HEK293 (cell line): Measurements from ENCODE around the gene C11orf98.
A peak's percentile ranks its signal among the peaks of the same experiment; 100 is the strongest.

Experiments
- BCL11A ChIP-seq: fragments of 450-650 bp; formaldehyde crosslinking; IDR thresholded peaks from 2 replicates; pipeline ENCODE4 v1.5.1; 2016; ENCODE audit warnings: low read depth, missing biosample characterization, missing genetic modification characterization
- ELK4 ChIP-seq: IDR thresholded peaks from 2 replicates; pipeline ENCODE4 v1.6.1; 2011; ENCODE audit warnings: mild to moderate bottlenecking, low read depth, low read length, borderline replicate concordance
- GFI1B ChIP-seq: fragments of 450-650 bp; formaldehyde crosslinking; IDR thresholded peaks from 2 replicates; pipeline ENCODE4 v1.5.1; 2016; ENCODE audit warnings: missing biosample characterization, missing genetic modification characterization
- GLIS2 ChIP-seq: fragments of 450-650 bp; formaldehyde crosslinking; IDR thresholded peaks from 2 replicates; pipeline ENCODE4 v1.5.1; 2016; ENCODE audit warnings: missing biosample characterization, missing genetic modification characterization
- HIC1 ChIP-seq: fragments of 450-650 bp; formaldehyde crosslinking; IDR thresholded peaks from 2 replicates; pipeline ENCODE4 v1.5.1; 2016; ENCODE audit warnings: missing biosample characterization, missing genetic modification characterization
- HOXC10 ChIP-seq: sonication (generic); formaldehyde crosslinking; IDR thresholded peaks from 2 replicates; pipeline ENCODE4 v1.8.1; 2023; ENCODE audit warnings: mild to moderate bottlenecking, missing genetic modification reagents
- SCRT1 ChIP-seq: fragments of 450-650 bp; formaldehyde crosslinking; IDR thresholded peaks from 2 replicates; pipeline ENCODE4 v1.5.1; 2016; ENCODE audit warnings: missing biosample characterization, missing genetic modification characterization, borderline replicate concordance
- SP7 ChIP-seq: fragments of 450-650 bp; formaldehyde crosslinking; IDR thresholded peaks from 2 replicates; pipeline ENCODE4 v1.5.1; 2016; ENCODE audit warnings: missing biosample characterization, missing genetic modification characterization
- TCF7L2 ChIP-seq: IDR thresholded peaks from 2 replicates; pipeline ENCODE4 v1.6.1; 2011; ENCODE audit warnings: low read depth, mild to moderate bottlenecking, inconsistent platforms, low read length, moderate library complexity, borderline replicate concordance
- YY2 ChIP-seq: fragments of 450-650 bp; formaldehyde crosslinking; IDR thresholded peaks from 2 replicates; pipeline ENCODE4 v1.5.1; 2016; ENCODE audit warnings: missing biosample characterization, missing genetic modification characterization
- ZBTB48 ChIP-seq: fragments of 450-650 bp; formaldehyde crosslinking; IDR thresholded peaks from 2 replicates; pipeline ENCODE4 v1.5.1; 2016; ENCODE audit warnings: missing biosample characterization, missing genetic modification characterization
- ZBTB8A ChIP-seq: fragments of 450-650 bp; formaldehyde crosslinking; IDR thresholded peaks from 2 replicates; pipeline ENCODE4 v1.5.1; 2016; ENCODE audit warnings: missing biosample characterization, missing genetic modification characterization
- ZFHX2 ChIP-seq: fragments of 450-650 bp; formaldehyde crosslinking; conservative IDR thresholded peaks from 2 replicates; pipeline ENCODE4 v1.5.1; 2016; ENCODE audit warnings: missing biosample characterization, missing genetic modification characterization
- ZNF133 ChIP-seq: fragments of 450-650 bp; formaldehyde crosslinking; IDR thresholded peaks from 2 replicates; pipeline ENCODE4 v1.5.1; 2016; ENCODE audit warnings: missing biosample characterization, missing genetic modification characterization
- ZNF16 ChIP-seq: fragments of 450-650 bp; formaldehyde crosslinking; IDR thresholded peaks from 2 replicates; pipeline ENCODE4 v1.5.1; 2016; ENCODE audit warnings: low read depth, missing biosample characterization, missing genetic modification characterization
- ZNF174 ChIP-seq: fragments of 450-650 bp; formaldehyde crosslinking; IDR thresholded peaks from 2 replicates; pipeline ENCODE4 v1.5.0; 2017; ENCODE audit warnings: missing biosample characterization, mild to moderate bottlenecking, missing genetic modification characterization
- ZNF175 ChIP-seq: fragments of 450-650 bp; formaldehyde crosslinking; IDR thresholded peaks from 2 replicates; pipeline ENCODE4 v1.5.1; 2016; ENCODE audit warnings: missing biosample characterization, missing genetic modification characterization
- ZNF184 ChIP-seq: fragments of 450-650 bp; IDR thresholded peaks from 2 replicates; pipeline ENCODE4 v1.5.1; 2018; ENCODE audit warnings: missing biosample characterization, mild to moderate bottlenecking, missing genetic modification characterization
- ZNF202 ChIP-seq: fragments of 450-650 bp; formaldehyde crosslinking; IDR thresholded peaks from 2 replicates; pipeline ENCODE4 v1.5.1; 2016; ENCODE audit warnings: missing biosample characterization, missing genetic modification characterization, borderline replicate concordance
- ZNF211 ChIP-seq: fragments of 450-650 bp; formaldehyde crosslinking; IDR thresholded peaks from 2 replicates; pipeline ENCODE4 v1.5.1; 2016; ENCODE audit warnings: low read depth, missing biosample characterization, missing genetic modification characterization
- ZNF221 ChIP-seq: fragments of 450-650 bp; formaldehyde crosslinking; IDR thresholded peaks from 2 replicates; pipeline ENCODE4 v1.5.1; 2017; ENCODE audit warnings: missing biosample characterization, missing genetic modification characterization, borderline replicate concordance
- ZNF266 ChIP-seq: fragments of 450-650 bp; formaldehyde crosslinking; IDR thresholded peaks from 2 replicates; pipeline ENCODE4 v1.5.1; 2016; ENCODE audit warnings: missing biosample characterization, missing genetic modification characterization, low read depth
- ZNF292 ChIP-seq: fragments of 450-650 bp; formaldehyde crosslinking; IDR thresholded peaks from 2 replicates; pipeline ENCODE4 v1.5.1; 2016; ENCODE audit warnings: low read depth, missing biosample characterization, missing genetic modification characterization, borderline replicate concordance
- ZNF350 ChIP-seq: fragments of 450-650 bp; formaldehyde crosslinking; IDR thresholded peaks from 2 replicates; pipeline ENCODE4 v1.5.0; 2017; ENCODE audit warnings: missing biosample characterization, mild to moderate bottlenecking, missing genetic modification characterization
- ZNF423 ChIP-seq: fragments of 450-650 bp; formaldehyde crosslinking; IDR thresholded peaks from 2 replicates; pipeline ENCODE4 v1.5.1; 2016; ENCODE audit warnings: missing biosample characterization, missing genetic modification characterization
- ZNF48 ChIP-seq: fragments of 450-650 bp; formaldehyde crosslinking; IDR thresholded peaks from 2 replicates; pipeline ENCODE4 v1.5.1; 2016; ENCODE audit warnings: missing biosample characterization, missing genetic modification characterization
- ZNF529 ChIP-seq: fragments of 450-650 bp; formaldehyde crosslinking; IDR thresholded peaks from 2 replicates; pipeline ENCODE4 v1.5.1; 2017; ENCODE audit warnings: missing genetic modification characterization, missing biosample characterization; ENCODE audit not compliant: insufficient replicate concordance
- ZNF544 ChIP-seq: fragments of 450-650 bp; formaldehyde crosslinking; IDR thresholded peaks from 2 replicates; pipeline ENCODE4 v1.5.0; 2017; ENCODE audit warnings: missing biosample characterization, missing genetic modification characterization
- ZNF549 ChIP-seq: fragments of 450-650 bp; IDR thresholded peaks from 2 replicates; pipeline ENCODE4 v1.5.1; 2018; ENCODE audit warnings: missing biosample characterization, missing genetic modification characterization, mild to moderate bottlenecking, inconsistent platforms, moderate library complexity
- ZNF555 ChIP-seq: fragments of 450-650 bp; formaldehyde crosslinking; conservative IDR thresholded peaks from 2 replicates; pipeline ENCODE4 v1.5.1; 2017; ENCODE audit warnings: missing biosample characterization, mild to moderate bottlenecking, missing genetic modification characterization, inconsistent platforms
- ZNF585B ChIP-seq: fragments of 450-650 bp; formaldehyde crosslinking; IDR thresholded peaks from 2 replicates; pipeline ENCODE4 v1.5.1; 2016; ENCODE audit warnings: missing biosample characterization, missing genetic modification characterization
- ZNF623 ChIP-seq: fragments of 450-650 bp; formaldehyde crosslinking; IDR thresholded peaks from 2 replicates; pipeline ENCODE4 v1.5.1; 2016; ENCODE audit warnings: missing biosample characterization, missing genetic modification characterization
- ZNF664 ChIP-seq: fragments of 450-650 bp; formaldehyde crosslinking; IDR thresholded peaks from 2 replicates; pipeline ENCODE4 v1.5.1; 2016; ENCODE audit warnings: missing biosample characterization, missing genetic modification characterization
- ZNF792 ChIP-seq: fragments of 450-650 bp; formaldehyde crosslinking; IDR thresholded peaks from 2 replicates; pipeline ENCODE4 v1.5.1; 2016; ENCODE audit warnings: missing biosample characterization, missing genetic modification characterization
- TF ChIP-seq, protein P1 (sequence below): fragments of 450-650 bp; formaldehyde crosslinking; IDR thresholded peaks from 2 replicates; pipeline ENCODE4 v1.5.1; 2017; ENCODE audit warnings: missing biosample characterization, missing genetic modification characterization
- TF ChIP-seq, protein P2 (sequence below): fragments of 450-650 bp; formaldehyde crosslinking; IDR thresholded peaks from 2 replicates; pipeline ENCODE4; 2016; ENCODE audit warnings: missing biosample characterization, missing genetic modification characterization

Gene C11orf98

DNA sequence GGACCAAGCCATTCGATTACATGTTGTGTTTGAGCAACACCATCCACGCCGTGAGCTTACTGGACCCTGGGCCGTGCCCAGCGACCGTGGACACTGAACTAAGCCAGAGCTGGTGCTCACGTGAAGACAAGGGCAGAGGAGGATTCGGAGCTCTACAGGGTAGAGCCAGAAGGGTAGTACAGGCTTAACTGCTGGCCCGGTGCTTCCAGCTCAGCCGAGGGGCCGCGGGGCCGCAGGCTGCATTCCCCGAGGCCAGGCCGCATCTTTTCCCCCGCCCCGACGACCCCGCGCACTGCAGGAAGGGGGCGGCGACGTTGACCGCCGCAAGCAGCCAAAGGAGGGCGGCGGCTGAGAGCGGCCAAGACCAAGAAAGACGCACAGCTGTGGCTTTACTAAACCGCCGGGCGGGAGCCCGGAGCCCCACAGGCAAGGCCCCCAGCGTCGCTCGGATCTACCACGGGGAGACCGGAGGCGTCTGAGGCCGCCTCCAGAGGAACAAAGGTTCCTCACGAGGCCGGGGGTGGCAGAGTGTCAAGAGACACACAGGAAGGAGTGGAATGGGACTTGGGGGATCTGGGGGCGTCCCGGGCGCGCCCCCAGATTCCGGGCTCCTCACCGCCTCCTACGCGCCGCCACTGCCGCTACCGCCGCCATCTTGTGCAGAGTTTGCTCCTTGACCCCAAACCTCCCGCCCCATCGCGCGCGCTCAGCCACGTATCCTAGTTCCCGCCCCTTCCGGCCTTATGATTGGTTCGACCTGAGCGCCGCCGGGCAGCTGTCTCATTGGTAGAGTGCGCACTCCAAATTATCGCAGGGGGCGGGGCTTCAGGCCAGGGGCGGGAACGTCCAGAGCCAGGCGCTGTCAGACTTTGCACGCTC, 18.8 kb downstream of the C11orf98 start, which contains the start of gene GANAB (continued):
- TF ChIP-seq ZNF174 (tag by site-specific recombination), result no peak
- TF ChIP-seq HIC1 (tag by site-specific recombination), result no peak
- TF ChIP-seq ZNF184 (tag by site-specific recombination), result no peak
- TF ChIP-seq ZNF292 (tag by site-specific recombination), result no peak
- peak; percentile 82 for TF ChIP-seq GLIS2 (tag by site-specific recombination)
- TF ChIP-seq ELK4, result no peak
- no peak for TF ChIP-seq ZNF221 (tag by site-specific recombination)
- TF ChIP-seq ZNF664 (tag by site-specific recombination), result no peak
- TF ChIP-seq ZNF48 (tag by site-specific recombination), result no peak
- no peak for TF ChIP-seq ZNF585B
- TF ChIP-seq SP7 (tag by site-specific recombination), result peak; percentile 44; the same call in 1 of the 2 replicates
- no peak for TF ChIP-seq ZNF423 (tag by site-specific recombination)
- no peak for TF ChIP-seq ZBTB48
- no peak for TF ChIP-seq ZNF792 (tag by site-specific recombination)
- peak; percentile 75 for TF ChIP-seq YY2 (tag by site-specific recombination)
- TF ChIP-seq ZBTB8A (tag by site-specific recombination), result peak; percentile 35; the same call in 1 of the 2 replicates
- no peak for TF ChIP-seq ZNF623 (tag by site-specific recombination)
- TF ChIP-seq, protein P1, sequence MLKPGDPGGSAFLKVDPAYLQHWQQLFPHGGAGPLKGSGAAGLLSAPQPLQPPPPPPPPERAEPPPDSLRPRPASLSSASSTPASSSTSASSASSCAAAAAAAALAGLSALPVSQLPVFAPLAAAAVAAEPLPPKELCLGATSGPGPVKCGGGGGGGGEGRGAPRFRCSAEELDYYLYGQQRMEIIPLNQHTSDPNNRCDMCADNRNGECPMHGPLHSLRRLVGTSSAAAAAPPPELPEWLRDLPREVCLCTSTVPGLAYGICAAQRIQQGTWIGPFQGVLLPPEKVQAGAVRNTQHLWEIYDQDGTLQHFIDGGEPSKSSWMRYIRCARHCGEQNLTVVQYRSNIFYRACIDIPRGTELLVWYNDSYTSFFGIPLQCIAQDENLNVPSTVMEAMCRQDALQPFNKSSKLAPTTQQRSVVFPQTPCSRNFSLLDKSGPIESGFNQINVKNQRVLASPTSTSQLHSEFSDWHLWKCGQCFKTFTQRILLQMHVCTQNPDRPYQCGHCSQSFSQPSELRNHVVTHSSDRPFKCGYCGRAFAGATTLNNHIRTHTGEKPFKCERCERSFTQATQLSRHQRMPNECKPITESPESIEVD (tag by site-specific recombination), result no peak
- no peak for TF ChIP-seq HOXC10
- TF ChIP-seq ZNF555, result no peak
- TF ChIP-seq TCF7L2, result no peak
- TF ChIP-seq, protein P2, sequence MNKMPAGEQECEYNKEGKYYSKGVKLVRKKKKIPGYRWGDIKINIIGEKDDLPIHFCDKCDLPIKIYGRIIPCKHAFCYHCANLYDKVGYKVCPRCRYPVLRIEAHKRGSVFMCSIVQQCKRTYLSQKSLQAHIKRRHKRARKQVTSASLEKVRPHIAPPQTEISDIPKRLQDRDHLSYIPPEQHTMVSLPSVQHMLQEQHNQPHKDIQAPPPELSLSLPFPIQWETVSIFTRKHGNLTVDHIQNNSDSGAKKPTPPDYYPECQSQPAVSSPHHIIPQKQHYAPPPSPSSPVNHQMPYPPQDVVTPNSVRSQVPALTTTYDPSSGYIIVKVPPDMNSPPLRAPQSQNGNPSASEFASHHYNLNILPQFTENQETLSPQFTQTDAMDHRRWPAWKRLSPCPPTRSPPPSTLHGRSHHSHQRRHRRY, result 0 out of 2 replicates have a peak, but pooled peaks have one; percentile 52
- TF ChIP-seq ZNF211, result no peak
- TF ChIP-seq SCRT1 (tag by site-specific recombination), result no peak
- TF ChIP-seq ZNF529 (tag by site-specific recombination), result no peak
- no peak for TF ChIP-seq ZNF266 (tag by site-specific recombination)
- peak; percentile 98 for TF ChIP-seq ZFHX2
- TF ChIP-seq GFI1B (tag by site-specific recombination), result no peak
- TF ChIP-seq ZNF16, result no peak
- TF ChIP-seq ZNF202 (tag by site-specific recombination), result no peak
- no peak for TF ChIP-seq ZNF544
- no peak for TF ChIP-seq ZNF549
- no peak for TF ChIP-seq ZNF350 (tag by site-specific recombination)
- no peak for TF ChIP-seq ZNF175
- no peak for TF ChIP-seq ZNF133
- TF ChIP-seq BCL11A (tag by site-specific recombination), result 0 out of 2 replicates have a peak, but pooled peaks have one; percentile 22
